Muscle of back (tissue), 11 donors: ENCODE results near the gene CORO2B. TPM values are rescaled to one million over a fixed set of nuclear protein-coding genes. Genes with fewer than 3 reads are reported as not detected.
"Not testable (repeated sequence)": the region's sequence is repeated elsewhere in the genome, so short reads cannot be mapped to it uniquely, and the experiment has no call there.

ENCODE experiments used
- DNase-seq, 3 donors: peaks; one replicate each; pipeline versions ENCODE4 v3.0.0 to v3.0.0-alpha.2; 2013
- polyA plus RNA-seq, 10 donors: library from polyadenylated mRNA; unstranded; fragments of 120-200 nt; gene quantifications; one replicate each; pipeline ENCODE4 v1.2.1, GENCODE V29; 2013; ENCODE audit not compliant: insufficient read length in 10 of 10

CORO2B gene
- polyA plus RNA-seq, 10 donors = 4.9 to 7.5 (median 6.0) TPM

DNA sequence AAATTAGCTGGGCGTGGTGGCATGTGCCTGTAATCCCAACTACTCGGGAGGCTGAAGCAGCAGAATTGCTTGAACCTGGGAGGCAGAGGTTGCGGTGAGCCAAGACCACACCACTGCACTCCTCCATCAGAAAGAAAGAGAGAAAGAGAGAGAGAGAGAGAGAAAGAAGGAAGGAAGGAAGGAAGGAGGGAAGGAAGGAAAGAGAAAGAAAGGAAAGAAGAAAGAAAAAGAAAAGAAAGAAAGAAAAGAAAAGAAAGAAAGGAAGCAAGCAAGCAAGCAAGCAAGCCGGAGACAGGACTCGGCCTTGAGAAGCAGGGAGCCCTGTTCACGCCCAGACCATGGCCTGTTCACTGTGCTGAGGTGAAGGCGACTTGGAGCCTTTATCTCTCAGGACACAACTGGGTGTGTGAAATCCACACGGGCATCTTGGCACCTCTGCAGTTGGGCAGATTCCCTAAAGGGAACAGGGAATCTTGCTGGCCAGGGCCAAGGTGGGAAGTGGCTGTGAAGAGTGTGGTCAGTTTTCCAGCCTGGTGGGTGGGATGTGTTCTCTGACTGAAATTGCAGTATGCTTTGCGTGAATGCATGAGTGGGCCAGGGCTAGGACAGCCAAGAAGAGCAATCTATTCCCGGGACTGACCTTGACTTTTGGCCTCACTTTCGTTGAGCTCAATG is 90.3 kb downstream of the CORO2B start:
- no peak for DNase-seq

DNA sequence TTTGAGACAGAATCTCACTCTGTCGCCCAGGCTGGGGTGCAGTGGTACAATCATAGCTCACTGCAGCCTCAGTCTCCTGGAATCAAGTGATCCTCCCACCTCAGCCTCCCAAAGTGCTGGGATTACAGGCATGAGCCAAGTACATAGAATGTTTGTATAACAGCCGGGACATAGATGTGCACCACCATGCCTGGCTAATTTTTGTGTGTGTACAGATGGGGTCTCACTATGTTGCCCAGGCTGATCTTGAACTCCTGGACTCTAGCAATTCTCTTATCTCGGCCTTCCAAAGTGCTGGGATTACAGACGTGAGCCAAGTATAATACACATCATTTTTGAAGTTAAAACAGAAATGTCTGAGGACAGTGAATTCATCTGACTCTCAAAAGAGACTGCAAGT is 93.5 kb downstream of the CORO2B start:
- no peak for DNase-seq

DNA sequence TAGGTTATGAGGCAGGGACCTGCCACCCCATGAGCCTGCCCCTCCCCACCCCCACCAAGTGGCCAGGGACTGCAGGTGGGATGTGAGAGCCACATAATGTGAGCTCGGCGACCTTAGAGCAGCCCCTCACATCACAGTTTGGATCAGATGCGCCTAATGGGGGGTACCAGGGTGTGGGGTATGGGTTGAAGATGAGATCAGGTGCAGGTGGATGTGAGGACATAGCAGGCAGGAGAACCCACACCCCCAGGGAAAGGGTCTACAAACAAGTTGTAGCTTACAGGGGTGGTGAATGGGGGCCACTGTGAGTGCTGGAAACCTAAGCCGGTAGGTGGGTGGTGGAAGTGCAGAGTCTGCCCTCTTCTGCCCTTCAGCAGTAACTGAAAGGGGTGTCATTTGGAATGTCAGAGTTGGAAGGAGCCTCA is 94.0 kb downstream of the CORO2B start:
- DNase-seq = no peak

GRCh38 chr15:68674975-68675374 is 96.2 kb downstream of the CORO2B start:
- DNase-seq = peak in 1 of 3 donors; percentile 41

- no peak for DNase-seq
These were observed 97.3 kb downstream of the CORO2B start for GRCh38 chr15:68676011-68676605.

GRCh38 chr15:68676926-68677325 is 98.1 kb downstream of the CORO2B start:
- no peak for DNase-seq

DNA sequence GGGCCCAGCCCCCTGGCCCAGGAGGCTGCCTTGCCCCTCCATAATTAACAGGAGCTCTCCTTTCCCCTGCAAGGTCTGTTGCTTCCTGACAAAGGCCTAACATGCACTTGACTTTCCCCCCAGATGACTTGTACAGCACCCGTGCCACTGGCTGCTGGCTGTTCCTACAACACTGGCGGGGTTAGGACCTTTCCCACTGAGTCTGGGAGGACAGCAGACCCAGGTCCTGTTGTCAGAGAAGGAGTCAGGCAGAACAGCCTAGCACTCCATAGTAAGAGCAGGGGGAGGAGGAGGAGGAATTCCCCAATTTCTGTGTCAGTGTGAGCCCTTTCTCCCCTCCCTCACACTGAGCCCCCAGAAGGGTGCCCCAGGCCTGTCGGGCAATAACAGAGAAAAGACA is 99.2 kb downstream of the CORO2B start:
- DNase-seq = no peak

DNA sequence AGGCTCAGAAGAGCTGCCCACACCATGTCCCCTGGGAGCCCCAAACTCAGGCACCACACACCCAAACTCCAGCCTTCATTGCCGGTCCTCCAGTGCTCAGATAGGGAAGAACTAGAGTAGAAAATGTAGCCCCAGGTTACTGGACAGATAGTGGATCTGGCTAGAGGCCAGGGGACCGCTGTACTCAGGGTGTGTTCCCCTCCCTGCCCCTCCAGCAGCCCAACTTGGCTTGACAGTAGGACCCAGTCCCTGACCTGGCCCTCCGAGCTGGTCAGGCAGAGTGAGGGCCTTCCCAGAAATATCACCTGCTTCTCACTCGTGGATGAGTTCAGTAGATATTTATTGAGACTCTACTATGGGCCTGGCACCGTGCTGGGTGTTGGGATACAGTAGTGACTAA is 100.0 kb downstream of the CORO2B start:
- DNase-seq = no peak

DNA sequence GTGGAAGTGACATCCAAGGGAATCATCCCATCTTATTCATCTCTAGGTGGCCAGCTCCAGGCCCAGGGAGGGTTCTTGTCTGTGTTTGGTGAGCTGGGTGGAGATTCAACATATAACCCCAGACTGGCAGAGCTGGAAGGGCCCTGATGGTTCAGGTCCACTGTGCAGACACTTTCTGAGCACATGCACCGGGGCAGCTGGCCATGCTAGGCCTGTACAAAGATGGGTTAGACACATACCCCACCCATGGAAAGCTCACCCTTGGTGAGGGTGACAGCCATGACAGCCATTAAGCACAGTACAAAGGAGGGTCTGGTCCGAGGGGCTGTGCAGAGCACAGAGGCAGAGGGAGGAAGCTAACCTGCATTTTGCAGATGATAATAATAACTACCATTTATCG is 100.4 kb downstream of the CORO2B start:
- DNase-seq = no peak

DNA sequence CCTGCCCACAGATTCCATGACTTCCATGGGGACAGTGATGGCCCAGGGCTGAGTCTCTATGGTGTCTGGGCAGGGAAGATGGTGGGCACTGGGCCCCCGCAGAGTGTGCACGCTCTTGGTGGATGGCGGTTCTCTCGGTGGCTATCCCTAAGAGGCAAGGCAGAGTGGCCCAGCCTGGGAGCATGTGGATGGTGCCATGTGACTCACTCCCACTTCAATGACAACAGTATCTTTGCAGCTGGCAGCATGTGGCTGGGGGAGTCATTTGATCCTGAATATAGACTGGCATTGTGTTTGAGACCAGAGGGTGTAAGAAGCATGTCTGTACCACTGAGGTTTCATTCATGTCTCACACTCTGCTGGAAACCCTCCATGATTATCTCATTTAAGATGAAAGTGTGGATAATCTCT is 101.2 kb downstream of the CORO2B start:
- DNase-seq = no peak

DNA sequence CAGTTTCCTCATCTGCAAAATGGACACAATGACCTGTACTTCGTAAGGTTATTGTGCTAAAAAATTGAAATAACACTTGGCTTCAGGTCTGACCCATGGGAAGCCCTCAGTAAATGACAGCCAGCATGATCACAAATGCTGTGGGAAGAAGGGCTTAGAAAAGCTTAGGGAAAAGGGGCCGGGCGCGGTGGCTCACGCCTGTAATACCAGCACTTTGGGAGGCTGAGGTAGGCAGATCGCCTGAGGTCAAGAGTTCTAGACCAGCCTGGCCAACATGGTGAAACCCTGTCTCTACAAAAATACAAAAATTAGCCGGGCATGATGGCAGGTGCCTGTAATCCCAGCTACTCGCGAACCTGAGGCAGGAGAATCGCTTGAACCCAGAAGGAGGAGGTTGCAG is 102.0 kb downstream of the CORO2B start:
- DNase-seq = not testable (repeated sequence)

DNA sequence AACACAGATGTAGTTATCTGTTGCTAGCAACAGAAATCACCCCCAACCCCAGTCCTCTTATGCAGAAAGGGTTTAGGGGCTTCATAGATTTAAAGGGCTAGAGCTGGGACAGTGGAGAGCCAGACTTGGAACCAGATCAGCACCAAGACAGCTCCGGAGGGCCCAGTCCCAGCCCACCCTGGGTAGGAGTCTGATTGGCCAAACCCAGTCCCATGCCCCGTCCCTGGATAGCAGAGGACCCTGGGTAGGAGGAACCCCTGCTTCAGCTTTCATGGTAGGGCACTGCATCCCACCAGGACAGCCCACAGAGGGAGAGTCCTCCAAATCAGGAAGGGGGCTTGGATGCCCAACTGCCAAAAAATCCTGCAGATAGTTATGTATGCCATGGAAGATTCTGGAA is 103.0 kb downstream of the CORO2B start:
- DNase-seq = no peak

GRCh38 chr15:68682330-68682729 is 103.5 kb downstream of the CORO2B start:
- no peak for DNase-seq

DNA sequence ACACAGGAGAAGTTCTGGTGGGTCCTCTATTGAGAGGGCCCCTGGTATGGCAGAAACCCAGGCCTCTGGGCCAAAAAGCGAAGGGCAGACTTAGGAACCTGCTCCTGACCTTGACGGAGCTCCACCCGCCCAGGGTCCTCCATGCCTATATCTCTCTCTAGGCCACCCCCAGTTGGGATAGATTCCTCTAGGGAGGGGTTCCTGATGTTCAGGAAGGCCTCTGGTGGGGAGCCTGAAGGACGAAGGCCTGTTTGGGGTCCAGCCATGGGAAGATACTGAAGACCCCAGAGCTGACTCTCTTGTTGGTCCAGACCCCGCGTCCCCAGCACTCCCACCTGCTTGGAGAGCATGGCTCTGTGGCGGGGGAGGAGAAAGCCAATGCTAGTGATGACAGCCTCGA is 104.2 kb downstream of the CORO2B start:
- no peak for DNase-seq

- no peak for DNase-seq
These were observed 104.8 kb downstream of the CORO2B start for GRCh38 chr15:68683551-68683950.

DNA sequence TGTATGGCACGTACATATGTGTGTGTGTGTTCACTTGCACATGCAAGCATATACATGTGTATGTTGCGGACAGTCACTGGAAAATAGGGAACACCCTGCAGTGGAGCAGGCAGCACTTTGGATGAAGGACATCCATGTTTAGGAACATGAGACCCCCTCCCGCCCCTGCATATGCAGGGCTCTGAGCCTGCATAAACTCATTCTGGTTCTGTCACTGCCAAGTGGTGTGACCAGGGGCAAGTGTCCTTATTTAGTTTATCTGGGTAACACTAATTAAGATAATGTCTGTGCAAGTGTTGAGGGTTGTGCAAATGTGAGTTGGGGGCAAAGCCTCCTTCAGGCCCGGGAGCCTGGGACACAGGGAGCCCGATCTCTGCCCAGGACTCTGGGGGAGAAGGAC is 105.7 kb downstream of the CORO2B start:
- DNase-seq = no peak

DNA sequence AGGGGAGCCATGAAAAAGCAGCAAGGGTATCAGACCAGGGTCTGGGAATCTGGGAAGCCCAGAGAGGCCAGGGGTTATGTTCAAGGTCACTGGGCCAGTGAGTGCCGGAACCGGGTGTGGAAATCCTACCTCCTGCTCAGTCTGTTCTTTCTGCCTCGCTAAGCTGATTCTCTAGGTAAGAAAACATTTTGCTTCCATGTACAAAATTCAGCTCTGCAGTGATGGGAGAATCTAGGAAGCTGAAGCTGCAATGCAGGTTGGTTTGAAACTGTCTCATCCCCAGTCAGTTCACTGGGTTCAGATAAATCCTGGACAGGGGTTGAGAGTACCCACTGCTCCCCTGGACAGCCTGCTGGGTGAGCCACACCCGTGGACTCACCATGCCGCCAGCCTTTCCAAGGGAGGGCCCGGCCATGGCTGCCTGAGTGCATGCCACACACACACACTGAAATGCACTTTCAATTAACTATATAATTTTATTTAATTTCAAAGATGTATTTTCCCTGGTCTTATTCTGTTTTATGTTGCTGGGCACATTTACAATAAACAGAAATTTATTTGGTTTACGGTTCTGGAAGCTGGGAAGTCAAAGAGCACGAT is 108.4 kb downstream of the CORO2B start:
- DNase-seq = no peak

DNA sequence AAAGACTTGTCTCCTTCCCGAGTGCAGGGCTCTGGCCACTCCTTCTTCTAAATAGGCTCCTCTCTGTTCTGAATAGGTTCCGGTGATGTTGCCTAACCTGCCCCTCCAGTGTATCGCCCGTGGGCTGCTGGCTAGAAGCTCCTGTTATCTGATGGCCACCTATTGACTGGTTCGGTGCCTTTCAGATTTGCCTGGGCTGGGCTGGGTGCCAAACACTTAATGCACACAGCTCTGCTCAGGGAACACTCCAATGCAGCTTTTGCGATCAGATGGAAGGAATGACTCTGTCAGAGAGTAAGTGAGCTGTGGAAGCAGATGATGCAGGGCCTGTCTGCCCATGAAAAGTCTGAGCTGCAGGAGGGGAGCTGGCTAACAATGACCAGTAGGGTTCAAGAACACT is 112.9 kb downstream of the CORO2B start:
- no peak for DNase-seq

GRCh38 chr15:68693071-68693470 is 114.3 kb downstream of the CORO2B start:
- DNase-seq = no peak

- no peak for DNase-seq
These were observed 115.3 kb downstream of the CORO2B start for GRCh38 chr15:68694111-68694510.

- DNase-seq = no peak
These were observed 116.3 kb downstream of the CORO2B start for GRCh38 chr15:68695061-68695595.

DNA sequence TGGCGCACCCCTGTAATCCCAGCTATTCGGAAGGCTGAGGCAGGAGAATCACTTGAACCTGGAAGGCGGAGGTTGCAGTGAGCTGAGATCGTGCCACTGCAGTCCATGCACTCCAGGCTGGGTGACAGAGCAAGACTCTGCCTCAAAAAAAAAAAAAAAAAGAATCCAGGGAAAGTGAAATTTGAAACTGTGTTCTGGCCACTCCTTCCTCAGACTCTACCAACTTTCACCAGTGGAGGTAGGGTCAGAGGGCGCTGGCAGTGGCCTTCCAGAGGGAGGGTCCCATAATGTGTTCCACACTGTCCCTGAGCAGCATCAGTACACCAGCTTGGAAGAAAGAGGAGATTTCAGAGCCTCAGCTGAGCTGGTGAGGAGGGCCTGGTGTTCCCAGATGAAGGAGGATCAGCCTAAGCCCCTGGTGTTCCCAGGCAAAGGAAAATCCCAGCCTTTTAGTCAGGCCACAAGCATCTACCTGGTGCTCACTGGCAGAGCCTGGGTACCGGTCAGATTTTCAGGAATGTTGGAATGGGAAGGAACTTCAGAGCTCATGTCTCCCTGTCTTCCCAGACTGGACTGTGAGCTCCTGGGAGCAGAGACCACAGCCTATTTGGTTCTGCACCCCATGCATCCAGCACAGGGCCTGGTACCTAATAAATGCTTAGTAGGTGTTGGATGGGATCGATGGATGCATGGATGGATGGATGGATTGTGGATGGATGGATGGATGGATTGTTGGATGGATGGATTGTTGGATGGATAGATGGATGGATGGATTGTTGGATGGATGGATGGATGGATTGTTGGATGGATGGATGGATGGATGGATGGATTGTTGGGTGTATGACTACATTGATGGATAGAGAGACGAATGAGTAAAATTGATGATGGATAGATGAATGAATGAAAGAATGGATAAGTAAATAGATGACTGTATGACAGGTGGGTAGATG is 117.9 kb downstream of the CORO2B start:
- DNase-seq = no peak
